Astrocyte of the spinal cord (primary cell): ENCODE results near the gene RAB3IP.
A peak's percentile ranks its signal among the peaks of the same experiment; 100 is the strongest.

Experiments used
- DNase-seq: peaks from one replicate; pipeline ENCODE4 v3.0.0; 2011; ENCODE audit warnings: low read depth, low spot score
- H3K4me3 ChIP-seq: 2 replicates; pipeline ENCODE4 v1.5.1; 2011; ENCODE audit warnings: low read depth, mild to moderate bottlenecking, low read length, moderate library complexity
- in situ Hi-C: cut with HindIII; loops from 2 replicates; pipeline ENCODE4 v1.10.0; 2017; ENCODE audit warnings: low sequenced_read_pairs
- TF ChIP-seq, protein P1 (sequence below): IDR thresholded peaks from 2 replicates; pipeline ENCODE4 v1.5.1; 2012; ENCODE audit warnings: low read depth, mild to moderate bottlenecking, low read length, inconsistent platforms

RAB3IP gene, protein sequence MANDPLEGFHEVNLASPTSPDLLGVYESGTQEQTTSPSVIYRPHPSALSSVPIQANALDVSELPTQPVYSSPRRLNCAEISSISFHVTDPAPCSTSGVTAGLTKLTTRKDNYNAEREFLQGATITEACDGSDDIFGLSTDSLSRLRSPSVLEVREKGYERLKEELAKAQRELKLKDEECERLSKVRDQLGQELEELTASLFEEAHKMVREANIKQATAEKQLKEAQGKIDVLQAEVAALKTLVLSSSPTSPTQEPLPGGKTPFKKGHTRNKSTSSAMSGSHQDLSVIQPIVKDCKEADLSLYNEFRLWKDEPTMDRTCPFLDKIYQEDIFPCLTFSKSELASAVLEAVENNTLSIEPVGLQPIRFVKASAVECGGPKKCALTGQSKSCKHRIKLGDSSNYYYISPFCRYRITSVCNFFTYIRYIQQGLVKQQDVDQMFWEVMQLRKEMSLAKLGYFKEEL

DNA sequence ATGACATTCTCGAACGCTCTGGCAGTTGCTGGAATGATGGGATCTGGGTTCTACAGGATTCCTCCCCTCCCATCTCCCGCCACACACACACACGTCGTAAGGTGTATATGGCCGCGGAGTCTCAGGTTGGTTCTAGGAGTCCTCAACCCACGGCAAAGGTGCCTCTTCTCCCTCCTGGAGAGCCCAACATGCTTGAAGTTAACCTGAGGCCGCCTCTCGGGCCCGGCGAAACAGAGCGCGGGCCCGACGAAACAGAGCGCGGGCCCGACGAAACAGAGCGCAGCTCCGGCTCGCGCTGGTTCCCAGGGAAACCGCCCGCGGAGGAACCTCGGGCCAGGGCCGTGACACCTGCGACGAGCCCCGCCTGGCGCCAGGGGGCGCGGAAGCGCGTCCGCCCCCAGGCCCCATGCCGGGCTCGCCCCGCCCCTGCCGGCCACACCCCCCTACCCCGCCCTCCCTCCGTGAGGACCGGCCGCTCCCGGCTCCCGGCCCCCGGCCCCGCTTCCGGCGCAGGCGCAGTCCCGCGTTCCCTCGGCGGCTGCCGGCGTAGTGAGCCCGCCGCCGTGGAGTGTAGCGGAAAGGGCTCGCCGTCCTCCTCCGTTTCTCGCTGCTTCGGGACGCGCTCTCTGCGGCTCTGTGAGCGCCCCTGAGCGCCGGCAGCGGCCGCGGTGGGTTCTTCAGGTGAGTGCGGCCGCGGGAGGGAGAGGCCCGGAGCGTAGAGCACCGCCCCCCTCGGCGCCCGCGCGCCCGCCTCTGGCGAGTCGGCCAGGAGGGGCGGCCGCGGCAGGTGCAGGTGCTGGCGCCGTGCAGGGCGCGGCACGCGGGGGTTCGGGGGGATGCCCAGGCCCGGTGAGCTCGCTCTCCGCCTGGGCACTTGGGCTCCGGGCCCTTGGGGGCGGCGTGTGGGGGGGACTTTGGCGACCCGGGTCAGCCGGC is at the start of gene RAB3IP:
Gene RAB3IP, plus strand, starts transcription at position 510 of the 936 bp plus-strand sequence. CDS start 16,549 bp downstream, outside the sequence.
- in situ Hi-C loops = no loop called here

DNA sequence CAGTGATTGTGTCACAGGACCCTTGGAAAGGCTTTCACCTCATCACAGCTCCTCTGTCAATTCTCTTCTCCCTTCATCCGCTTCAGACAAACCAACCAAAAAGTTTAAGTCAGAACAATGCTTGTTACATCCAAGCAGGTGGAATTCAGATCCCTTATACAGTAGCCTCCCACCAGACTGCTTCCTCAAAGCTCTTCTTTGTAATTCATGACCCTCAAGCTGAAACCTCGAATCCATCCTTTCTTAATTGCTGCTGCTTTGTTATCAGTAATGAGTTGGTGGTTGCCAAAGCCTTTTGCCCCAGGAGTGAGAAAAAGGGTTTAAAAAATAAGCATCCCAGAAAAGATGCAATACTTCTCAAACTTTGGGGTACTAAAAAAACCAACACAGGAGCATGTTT is 49.0 kb upstream of the RAB3IP start:
- no peak overlapping the region for H3K4me3 ChIP-seq
- DNase-seq = no peak
- in situ Hi-C loops = no loop called here
- TF ChIP-seq, protein P1, sequence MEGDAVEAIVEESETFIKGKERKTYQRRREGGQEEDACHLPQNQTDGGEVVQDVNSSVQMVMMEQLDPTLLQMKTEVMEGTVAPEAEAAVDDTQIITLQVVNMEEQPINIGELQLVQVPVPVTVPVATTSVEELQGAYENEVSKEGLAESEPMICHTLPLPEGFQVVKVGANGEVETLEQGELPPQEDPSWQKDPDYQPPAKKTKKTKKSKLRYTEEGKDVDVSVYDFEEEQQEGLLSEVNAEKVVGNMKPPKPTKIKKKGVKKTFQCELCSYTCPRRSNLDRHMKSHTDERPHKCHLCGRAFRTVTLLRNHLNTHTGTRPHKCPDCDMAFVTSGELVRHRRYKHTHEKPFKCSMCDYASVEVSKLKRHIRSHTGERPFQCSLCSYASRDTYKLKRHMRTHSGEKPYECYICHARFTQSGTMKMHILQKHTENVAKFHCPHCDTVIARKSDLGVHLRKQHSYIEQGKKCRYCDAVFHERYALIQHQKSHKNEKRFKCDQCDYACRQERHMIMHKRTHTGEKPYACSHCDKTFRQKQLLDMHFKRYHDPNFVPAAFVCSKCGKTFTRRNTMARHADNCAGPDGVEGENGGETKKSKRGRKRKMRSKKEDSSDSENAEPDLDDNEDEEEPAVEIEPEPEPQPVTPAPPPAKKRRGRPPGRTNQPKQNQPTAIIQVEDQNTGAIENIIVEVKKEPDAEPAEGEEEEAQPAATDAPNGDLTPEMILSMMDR = no peak

More for the DNA sequence above, at the start of gene RAB3IP:
- DNase-seq = peak; percentile 73
- H3K4me3 ChIP-seq = peak within 1 kb of the TSS; percentile 75
- TF ChIP-seq, protein P1 = peak; percentile 50

DNA sequence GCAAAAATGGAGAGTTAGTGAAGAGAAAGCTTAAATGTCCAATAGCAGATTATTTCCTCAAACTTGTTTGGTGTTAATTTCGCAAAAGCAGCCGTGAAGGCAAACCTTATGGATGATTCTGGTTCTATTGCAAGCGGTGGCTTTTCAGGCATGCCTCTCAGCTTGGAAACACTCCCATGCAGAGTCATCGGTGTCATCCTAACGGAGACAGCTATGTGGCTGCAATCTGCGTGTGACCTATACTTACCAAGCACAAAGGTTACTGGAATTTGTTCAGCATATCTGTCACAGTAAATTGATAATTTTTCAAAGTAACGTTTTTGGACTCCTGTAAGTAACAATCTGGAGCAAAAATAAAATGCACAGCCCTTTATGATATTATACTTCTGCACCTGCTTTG is 44.5 kb upstream of the RAB3IP start:
- H3K4me3 ChIP-seq = no peak overlapping the region
- TF ChIP-seq, protein P1 = no peak
- DNase-seq = no peak
- in situ Hi-C loops = no loop called here

DNA sequence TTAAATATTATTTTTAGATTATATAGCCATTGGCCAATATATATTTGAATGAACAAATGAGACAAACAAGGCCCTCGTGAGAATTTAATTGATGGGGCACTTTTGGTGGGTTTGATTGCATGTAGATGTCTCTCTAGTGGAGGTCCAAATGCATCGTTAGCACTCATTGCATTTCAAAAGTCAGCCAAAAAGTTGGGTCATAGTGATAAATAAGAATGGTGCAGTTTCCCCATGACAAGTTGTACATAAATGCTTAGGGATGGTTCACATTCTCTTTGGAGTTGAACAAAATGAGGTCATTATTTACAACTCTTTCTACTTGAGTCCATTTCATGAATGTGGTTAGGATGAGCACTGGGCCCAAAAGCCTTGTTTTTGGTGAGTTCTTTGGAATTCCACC is 40.6 kb upstream of the RAB3IP start:
- TF ChIP-seq, protein P1 = no peak
- in situ Hi-C loops = no loop called here
- no peak for DNase-seq
- H3K4me3 ChIP-seq = no peak overlapping the region

DNA sequence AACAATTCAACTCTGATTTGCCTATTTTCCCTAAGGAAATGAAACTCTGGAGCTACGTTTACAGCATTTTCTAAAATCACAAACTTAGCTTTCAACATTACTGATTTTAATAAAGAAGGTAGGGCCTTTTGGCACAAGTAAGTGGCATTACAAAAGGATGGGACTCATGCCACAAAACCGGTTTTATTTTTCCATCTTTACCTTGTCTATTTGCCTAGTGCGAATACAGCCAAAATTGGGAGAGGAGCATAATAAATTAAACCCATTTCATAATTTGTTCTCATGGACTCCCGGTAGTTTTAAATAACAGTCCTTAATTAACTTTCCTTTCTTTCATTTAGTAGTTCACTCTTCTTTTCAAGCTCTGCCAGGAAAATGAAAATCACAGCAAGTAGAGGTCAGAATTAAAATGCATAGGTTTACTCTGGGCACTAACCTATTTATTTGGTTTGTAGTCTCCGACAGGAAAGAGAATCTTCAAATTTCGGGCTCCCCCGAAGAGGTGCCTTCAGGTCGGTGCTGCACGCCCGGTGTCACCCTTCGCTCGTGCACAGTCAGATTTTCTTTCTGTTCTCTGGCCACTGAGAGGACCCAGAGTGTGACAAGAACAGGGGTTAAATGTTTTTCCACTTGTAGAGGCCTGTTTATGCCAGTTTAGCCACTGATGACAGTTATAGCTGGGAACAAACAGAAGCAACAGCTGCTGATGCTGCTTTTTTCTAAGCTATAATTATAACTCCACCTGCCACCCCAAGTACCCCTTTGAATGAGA is 39.7 kb upstream of the RAB3IP start, which contains the start of gene BEST3:
Gene BEST3, minus strand, starts transcription at position 535 of the 772 bp plus-strand sequence. CDS start 1,505 bp downstream, outside the sequence.
- no peak within 1 kb of the TSS for H3K4me3 ChIP-seq
- in situ Hi-C loops = no loop called here
- no peak for DNase-seq
- TF ChIP-seq, protein P1 = no peak

DNA sequence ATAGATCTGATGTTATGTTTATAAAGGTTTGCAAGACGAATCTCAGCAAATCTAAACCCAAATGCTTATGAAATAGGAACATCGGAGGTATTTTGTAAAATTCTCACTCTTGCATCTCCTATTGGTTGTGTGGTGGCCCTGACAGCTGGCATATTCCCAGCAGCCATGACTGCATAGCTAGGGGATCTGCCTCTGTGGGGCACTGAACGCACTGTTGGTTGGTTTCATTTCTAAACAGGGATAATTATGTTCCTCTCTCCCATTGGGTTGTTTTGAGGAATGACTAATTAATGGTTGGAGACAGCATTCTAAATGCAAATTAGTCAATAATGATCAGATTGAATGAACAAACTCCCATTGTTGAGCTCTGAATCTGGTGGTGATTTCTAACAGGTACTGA is 36.8 kb upstream of the RAB3IP start:
- no peak overlapping the region for H3K4me3 ChIP-seq
- DNase-seq = no peak
- in situ Hi-C loops = no loop called here
- TF ChIP-seq, protein P1 = no peak
